RWPE2 (cell line): ENCODE measurements around the gene FOXA2.

Source experiments
- ATAC-seq: fragments of 200-7000 bp; cut with Tn5 transposase; 3 replicates; pipeline ENCODE4 v1.9.1; 2021; ENCODE audit warnings: low read depth
- DNase-seq: peaks from one replicate; pipeline ENCODE4 v3.0.0-alpha.2; 2020; ENCODE audit warnings: low spot score
- H3K27ac ChIP-seq: fragments of 450-650 bp; 2 replicates; pipeline ENCODE4 v1.5.1; 2017; ENCODE audit warnings: mild to moderate bottlenecking; ENCODE audit not compliant: poor library complexity, severe bottlenecking
- H3K27me3 ChIP-seq: fragments of 250-450 bp; sonication (Bioruptor Pico); 2 replicates; pipeline ENCODE4 v1.5.1; 2021; ENCODE audit warnings: mild to moderate bottlenecking, moderate library complexity; ENCODE audit not compliant: insufficient read depth, poor library complexity, severe bottlenecking
- H3K36me3 ChIP-seq: fragments of 250-450 bp; sonication (Bioruptor Pico); 2 replicates; pipeline ENCODE4 v1.5.1; 2020; ENCODE audit warnings: low read depth, mild to moderate bottlenecking, moderate library complexity
- H3K4me1 ChIP-seq: fragments of 250-450 bp; sonication (Bioruptor Pico); 2 replicates; pipeline ENCODE4 v1.5.1; 2021; ENCODE audit warnings: mild to moderate bottlenecking, moderate library complexity; ENCODE audit not compliant: insufficient read depth, poor library complexity, severe bottlenecking
- H3K4me3 ChIP-seq: fragments of 250-450 bp; sonication (Bioruptor Pico); 2 replicates; pipeline ENCODE4 v1.5.1; 2021; ENCODE audit warnings: mild to moderate bottlenecking, moderate library complexity; ENCODE audit not compliant: severe bottlenecking
- H3K9me3 ChIP-seq: fragments of 250-450 bp; sonication (Bioruptor Pico); 2 replicates; pipeline ENCODE4 v1.5.1; 2021; ENCODE audit warnings: mild to moderate bottlenecking, moderate library complexity; ENCODE audit not compliant: severe bottlenecking
- CTCF ChIP-seq: fragments of 450-650 bp; IDR thresholded peaks from one replicate; pipeline ENCODE4 v1.5.1; 2017; ENCODE audit warnings: mild to moderate bottlenecking, moderate library complexity; ENCODE audit not compliant: poor library complexity, severe bottlenecking

Gene FOXA2

GRCh38 chr20:22575737-22576136 is 8.6 kb downstream of the FOXA2 start:
- ATAC-seq = no peak
- no peak for DNase-seq
- TF ChIP-seq CTCF = no peak
- peaks cover 3% of the 10 kb centered on the region for H3K36me3 ChIP-seq
- no peak overlapping the region for H3K27ac ChIP-seq
- H3K27me3 ChIP-seq = peaks cover 21% of the 10 kb centered on the region
- no peaks in the 10 kb centered on the region for H3K4me1 ChIP-seq
- H3K9me3 ChIP-seq = no peaks in the 10 kb centered on the region
- H3K4me3 ChIP-seq = no peak overlapping the region

GRCh38 chr20:22575087-22575721 is 9.2 kb downstream of the FOXA2 start:
- DNase-seq (no peak), ATAC-seq (no peak)
- Histone ChIP-seq H3K27me3 (peaks cover 21% of the 10 kb centered on the region), H3K36me3 (no peaks in the 10 kb centered on the region), H3K27ac (no peak overlapping the region), H3K4me3 (no peak overlapping the region), H3K4me1 (no peaks in the 10 kb centered on the region), H3K9me3 (no peaks in the 10 kb centered on the region)
- no peak for TF ChIP-seq CTCF

- Histone ChIP-seq H3K27me3 (peaks cover 27% of the 10 kb centered on the region), H3K27ac (no peak overlapping the region), H3K9me3 (no peaks in the 10 kb centered on the region), H3K4me1 (no peaks in the 10 kb centered on the region), H3K4me3 (no peak overlapping the region), H3K36me3 (no peaks in the 10 kb centered on the region)
- no peak for ATAC-seq
- TF ChIP-seq CTCF = no peak
- no peak for DNase-seq
These were observed 9.8 kb downstream of the FOXA2 start for GRCh38 chr20:22574545-22575086.

- no peaks in the 10 kb centered on the region for H3K4me1 ChIP-seq
- peaks cover 31% of the 10 kb centered on the region for H3K27me3 ChIP-seq
- no peak for DNase-seq
- H3K36me3 ChIP-seq = no peaks in the 10 kb centered on the region
- H3K4me3 ChIP-seq = no peak overlapping the region
- no peak for ATAC-seq
- TF ChIP-seq CTCF = no peak
- H3K27ac ChIP-seq = no peak overlapping the region
- H3K9me3 ChIP-seq = no peaks in the 10 kb centered on the region
These were observed 11.9 kb downstream of the FOXA2 start for GRCh38 chr20:22572491-22572890.

- no peaks in the 10 kb centered on the region for H3K9me3 ChIP-seq
- peaks cover 31% of the 10 kb centered on the region for H3K27me3 ChIP-seq
- TF ChIP-seq CTCF = no peak
- no peaks in the 10 kb centered on the region for H3K36me3 ChIP-seq
- H3K4me1 ChIP-seq = no peaks in the 10 kb centered on the region
- no peak for ATAC-seq
- DNase-seq = no peak
- no peak overlapping the region for H3K27ac ChIP-seq
- H3K4me3 ChIP-seq = no peak overlapping the region
These were observed 12.3 kb downstream of the FOXA2 start for GRCh38 chr20:22572023-22572422.
